CD4-positive, alpha-beta T cell treated with Interleukin-10 for 1 hour (primary cell): ENCODE results near the gene AFMID.
"Not testable (repeated sequence)": the region's sequence is repeated elsewhere in the genome, so short reads cannot be mapped to it uniquely, and the experiment has no call there.

Experiments
- DNase-seq: peaks from one replicate; pipeline ENCODE4 v3.0.0-alpha.2; 2020

AFMID gene

GRCh38 chr17:78224231-78225087, 37.3 kb downstream of the AFMID start:
- DNase-seq, result no peak

GRCh38 chr17:78225088-78225865, 38.1 kb downstream of the AFMID start:
- no peak for DNase-seq

GRCh38 chr17:78226055-78226758, 39.0 kb downstream of the AFMID start:
- no peak for DNase-seq

GRCh38 chr17:78226759-78227454, 39.7 kb downstream of the AFMID start:
- no peak for DNase-seq

- no peak for DNase-seq
These were observed 40.3 kb downstream of the AFMID start for GRCh38 chr17:78227455-78227916.

- DNase-seq, result no peak
These were observed 41.0 kb downstream of the AFMID start for GRCh38 chr17:78228176-78228575.

- DNase-seq, result no peak
These were observed 43.2 kb downstream of the AFMID start for GRCh38 chr17:78230252-78230962.

GRCh38 chr17:78230996-78231935, 44.1 kb downstream of the AFMID start, which contains the start of gene TMEM235:
Gene TMEM235, plus strand, starts transcription at chr17:78231631. Its CDS starts 393 bp downstream, at chr17:78232024.
- no peak for DNase-seq

- DNase-seq, result peak; percentile 19
These were observed 45.1 kb downstream of the AFMID start for GRCh38 chr17:78231991-78232858.

- DNase-seq, result no peak
These were observed 45.7 kb downstream of the AFMID start for GRCh38 chr17:78232859-78233173.

- no peak for DNase-seq
These were observed 46.5 kb downstream of the AFMID start for GRCh38 chr17:78233678-78234077.

GRCh38 chr17:78234261-78234865, 47.2 kb downstream of the AFMID start:
- no peak for DNase-seq

GRCh38 chr17:78235022-78235421, 47.9 kb downstream of the AFMID start:
- not testable (repeated sequence) for DNase-seq

- no peak for DNase-seq
These were observed 48.7 kb downstream of the AFMID start for GRCh38 chr17:78235885-78236284.

GRCh38 chr17:78236362-78237127, 49.4 kb downstream of the AFMID start:
- DNase-seq, result no peak

GRCh38 chr17:78237401-78238012, 50.3 kb downstream of the AFMID start:
- DNase-seq, result no peak

GRCh38 chr17:78238823-78239488, 51.8 kb downstream of the AFMID start:
- DNase-seq, result no peak
